ENCODE measurements around the gene POU2AF1. TPM values are rescaled to one million over a fixed set of nuclear protein-coding genes. Genes with fewer than 3 reads are reported as not detected.

Gene POU2AF1
- total RNA-seq, 2 experiments from 2014 or later: 3.0 to 3.5 TPM

DNA sequence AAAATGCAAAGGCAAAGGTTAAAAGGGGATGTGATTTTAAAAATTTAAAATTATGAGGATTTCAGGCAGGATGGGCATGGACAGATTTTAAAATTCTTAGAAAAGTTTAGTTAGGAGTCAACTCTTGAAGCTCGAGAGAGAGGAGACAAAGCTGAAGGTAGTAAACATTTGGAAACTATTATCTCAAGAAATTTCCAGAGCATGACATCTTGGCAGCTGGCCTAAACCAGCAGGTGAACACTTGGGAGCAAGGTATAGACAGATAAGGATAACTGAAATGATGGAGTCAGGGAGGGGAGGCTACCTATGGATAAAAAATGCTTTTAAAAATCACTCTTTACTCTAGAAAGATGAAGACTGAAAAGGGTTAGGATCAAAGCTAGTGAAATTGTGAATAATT, 67.0 kb downstream of the POU2AF1 start:
- Mint-ChIP-seq H3K27me3 (no peaks in the 10 kb centered on the region), H3K27ac (no peak overlapping the region), H3K4me3 (no peak overlapping the region), H3K9me3 (no peaks in the 10 kb centered on the region), H3K36me3 (no peaks in the 10 kb centered on the region), H3K4me1 (no peaks in the 10 kb centered on the region)
- no peak for DNase-seq

DNA sequence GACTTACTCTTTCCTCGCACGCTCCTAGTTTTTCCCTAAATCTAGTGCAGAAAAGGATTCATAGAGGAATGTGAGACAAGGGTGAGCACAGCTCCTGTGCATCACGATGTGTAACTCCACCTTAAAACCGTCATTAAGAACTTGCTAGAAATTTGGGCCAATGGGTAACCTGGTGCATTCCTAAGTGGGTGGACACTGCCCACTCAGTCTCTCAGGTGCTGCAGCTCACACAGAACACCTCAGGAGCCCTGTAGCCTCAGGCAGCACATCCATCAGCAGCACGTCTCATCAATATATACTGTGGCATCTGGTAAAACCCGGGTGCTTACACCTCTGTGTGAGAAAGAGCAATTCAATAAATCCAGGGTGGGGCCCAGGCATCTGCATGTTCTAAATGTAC, 68.4 kb downstream of the POU2AF1 start:
- no peak overlapping the region for H3K4me3 Mint-ChIP-seq
- no peaks in the 10 kb centered on the region for H3K36me3 Mint-ChIP-seq
- no peak overlapping the region for H3K27ac Mint-ChIP-seq
- peaks cover 8% of the 10 kb centered on the region for H3K27me3 Mint-ChIP-seq
- no peaks in the 10 kb centered on the region for H3K4me1 Mint-ChIP-seq
- H3K9me3 Mint-ChIP-seq: no peaks in the 10 kb centered on the region
- DNase-seq: no peak

DNA sequence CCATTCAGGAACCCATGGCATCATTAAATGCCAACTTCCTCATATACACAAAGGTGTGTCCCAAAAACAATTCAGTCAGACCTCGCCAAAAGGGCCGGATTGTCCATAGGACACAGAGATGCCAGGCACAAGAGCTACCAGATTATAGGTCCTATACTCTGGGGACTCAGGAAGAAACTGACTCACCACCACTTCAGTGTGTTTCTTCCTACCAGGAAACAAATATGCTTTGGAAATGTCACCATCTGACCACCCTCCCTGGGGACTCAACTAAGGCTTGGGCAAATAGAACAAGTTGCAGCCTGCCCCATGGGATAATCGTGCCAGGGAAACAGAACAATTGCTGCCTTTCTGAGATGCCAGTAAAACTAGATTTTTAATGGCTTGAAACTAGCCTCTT, 69.0 kb downstream of the POU2AF1 start:
- Mint-ChIP-seq H3K36me3 (no peaks in the 10 kb centered on the region), H3K27me3 (peaks cover 12% of the 10 kb centered on the region), H3K9me3 (no peaks in the 10 kb centered on the region), H3K4me1 (no peaks in the 10 kb centered on the region), H3K4me3 (no peak overlapping the region), H3K27ac (no peak overlapping the region)
- DNase-seq: no peak

DNA sequence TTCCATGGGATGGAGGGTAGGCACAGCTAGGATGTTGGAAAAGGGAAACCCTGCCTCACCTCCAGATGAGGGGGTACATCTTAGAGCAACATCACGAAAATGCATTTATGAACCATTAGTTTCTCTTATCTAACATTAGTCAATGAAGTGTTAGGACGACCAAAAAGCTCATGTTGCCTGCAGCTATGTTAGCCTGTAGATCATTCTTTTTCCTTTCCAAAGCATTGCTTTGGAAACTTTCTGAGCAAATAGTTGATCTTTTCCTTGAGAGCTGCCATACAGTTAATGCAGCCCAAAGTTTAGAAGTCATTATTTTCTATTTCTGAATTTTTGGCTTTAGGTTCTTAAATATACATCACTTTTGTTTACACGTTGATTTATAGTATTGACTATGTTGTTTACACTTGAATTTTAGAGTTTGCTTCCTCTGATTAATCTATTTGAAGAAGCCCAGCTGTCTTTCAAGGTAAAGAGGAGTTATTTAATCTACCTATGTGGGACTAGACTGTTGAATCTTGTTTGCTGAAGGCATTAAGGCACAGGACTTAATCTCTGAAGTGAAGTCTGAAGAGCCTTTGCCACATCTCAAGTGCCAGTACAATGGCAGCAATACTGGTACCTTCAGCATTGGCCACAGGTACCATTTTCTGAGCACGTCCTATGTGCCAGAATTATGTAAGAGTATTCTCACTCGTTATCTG, 69.7 kb downstream of the POU2AF1 start:
- H3K27me3 Mint-ChIP-seq: peaks cover 18% of the 10 kb centered on the region
- no peaks in the 10 kb centered on the region for H3K36me3 Mint-ChIP-seq
- DNase-seq: no peak
- no peaks in the 10 kb centered on the region for H3K4me1 Mint-ChIP-seq
- no peak overlapping the region for H3K4me3 Mint-ChIP-seq
- H3K27ac Mint-ChIP-seq: no peak overlapping the region
- H3K9me3 Mint-ChIP-seq: no peaks in the 10 kb centered on the region

DNA sequence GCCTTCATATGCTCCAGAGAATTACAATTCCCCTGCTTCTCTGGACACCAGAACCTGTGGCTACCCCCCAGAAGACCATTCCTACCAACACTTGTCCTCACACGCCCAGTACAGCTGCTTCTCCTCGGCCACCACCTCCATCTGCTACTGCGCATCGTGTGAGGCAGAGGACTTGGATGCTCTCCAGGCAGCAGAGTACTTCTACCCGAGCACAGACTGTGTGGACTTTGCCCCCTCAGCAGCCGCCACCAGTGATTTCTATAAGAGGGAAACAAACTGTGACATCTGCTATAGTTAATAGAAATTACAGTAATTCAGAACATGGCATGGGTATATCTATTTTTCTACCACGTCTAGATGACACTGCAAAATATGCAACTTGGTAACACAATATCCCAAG, 70.9 kb downstream of the POU2AF1 start:
- H3K4me1 Mint-ChIP-seq: no peaks in the 10 kb centered on the region
- no peaks in the 10 kb centered on the region for H3K9me3 Mint-ChIP-seq
- no peak overlapping the region for H3K27ac Mint-ChIP-seq
- DNase-seq: no peak
- H3K4me3 Mint-ChIP-seq: no peak overlapping the region
- peaks cover 18% of the 10 kb centered on the region for H3K27me3 Mint-ChIP-seq
- H3K36me3 Mint-ChIP-seq: no peaks in the 10 kb centered on the region

DNA sequence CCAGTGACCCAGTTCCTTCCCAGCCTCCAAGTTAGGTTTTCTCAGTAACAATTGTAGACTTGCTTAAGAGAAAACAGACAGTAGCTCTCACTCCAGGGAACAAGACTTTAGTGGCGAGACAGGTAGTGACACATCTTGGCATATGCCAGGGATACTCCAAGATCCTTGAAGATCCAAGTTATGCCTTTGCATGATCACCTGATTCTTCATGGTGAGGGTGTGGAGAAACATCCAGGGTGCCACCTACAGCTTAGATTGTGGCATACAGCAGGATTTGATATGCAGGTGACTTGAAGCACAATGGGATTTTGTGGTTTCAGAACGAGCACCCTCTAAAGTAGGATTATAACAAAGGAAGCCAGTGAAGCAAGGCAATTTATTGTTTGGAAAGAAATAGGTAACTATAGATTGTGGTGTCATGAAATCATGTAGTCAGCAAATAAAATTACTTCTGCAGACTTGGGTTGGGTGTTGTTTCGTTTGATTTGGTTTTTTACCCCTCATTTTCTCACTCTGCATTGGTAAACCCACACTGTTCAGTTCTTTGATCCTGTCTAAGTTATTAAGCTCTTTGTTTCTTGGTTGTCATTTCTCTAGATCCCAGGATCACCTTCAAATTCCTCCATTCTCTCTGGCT, 71.5 kb downstream of the POU2AF1 start:
- no peak overlapping the region for H3K27ac Mint-ChIP-seq
- H3K4me3 Mint-ChIP-seq: no peak overlapping the region
- H3K27me3 Mint-ChIP-seq: peaks cover 22% of the 10 kb centered on the region
- H3K4me1 Mint-ChIP-seq: no peaks in the 10 kb centered on the region
- H3K36me3 Mint-ChIP-seq: no peaks in the 10 kb centered on the region
- DNase-seq: no peak
- no peaks in the 10 kb centered on the region for H3K9me3 Mint-ChIP-seq

DNA sequence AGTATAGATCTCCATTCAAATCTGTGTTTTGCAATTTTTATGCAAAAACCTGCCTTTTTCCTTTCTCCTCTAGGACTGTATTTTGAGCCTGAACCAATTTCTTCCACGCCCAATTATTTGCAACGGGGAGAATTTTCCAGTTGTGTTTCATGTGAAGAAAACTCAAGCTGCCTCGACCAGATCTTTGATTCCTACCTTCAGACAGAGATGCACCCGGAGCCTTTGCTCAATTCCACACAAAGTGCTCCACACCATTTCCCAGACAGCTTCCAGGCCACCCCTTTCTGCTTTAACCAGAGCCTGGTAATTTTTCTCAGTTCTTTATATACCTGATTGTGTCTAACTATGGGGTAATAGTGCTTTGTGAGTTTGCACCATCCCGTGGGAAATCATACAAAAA, 72.8 kb downstream of the POU2AF1 start:
- H3K36me3 Mint-ChIP-seq: no peaks in the 10 kb centered on the region
- H3K9me3 Mint-ChIP-seq: no peaks in the 10 kb centered on the region
- H3K4me1 Mint-ChIP-seq: no peaks in the 10 kb centered on the region
- H3K27me3 Mint-ChIP-seq: peaks cover 32% of the 10 kb centered on the region
- DNase-seq: no peak
- no peak overlapping the region for H3K27ac Mint-ChIP-seq
- H3K4me3 Mint-ChIP-seq: no peak overlapping the region

DNA sequence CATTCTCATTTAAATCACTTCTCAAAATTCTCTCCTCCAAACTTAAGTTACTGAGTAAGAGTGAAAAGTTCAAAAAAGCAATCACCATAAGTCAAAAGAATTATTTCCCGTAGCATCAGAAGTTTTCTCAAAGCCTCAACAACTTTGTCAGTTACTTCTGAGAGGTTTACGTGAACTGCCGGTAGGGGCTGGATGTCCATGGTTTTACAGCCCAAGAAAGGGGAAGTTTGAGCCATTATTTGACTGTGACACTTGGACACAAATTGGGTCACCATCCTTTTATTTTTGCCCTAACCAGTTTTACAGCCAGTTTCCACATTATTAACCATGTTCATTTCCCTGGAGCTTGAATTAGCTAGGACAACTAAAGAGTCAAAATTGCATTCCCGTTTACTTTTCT, 73.2 kb downstream of the POU2AF1 start:
- H3K27me3 Mint-ChIP-seq: peaks cover 36% of the 10 kb centered on the region
- no peaks in the 10 kb centered on the region for H3K36me3 Mint-ChIP-seq
- H3K9me3 Mint-ChIP-seq: no peaks in the 10 kb centered on the region
- DNase-seq: no peak
- no peaks in the 10 kb centered on the region for H3K4me1 Mint-ChIP-seq
- H3K27ac Mint-ChIP-seq: no peak overlapping the region
- H3K4me3 Mint-ChIP-seq: no peak overlapping the region

DNA sequence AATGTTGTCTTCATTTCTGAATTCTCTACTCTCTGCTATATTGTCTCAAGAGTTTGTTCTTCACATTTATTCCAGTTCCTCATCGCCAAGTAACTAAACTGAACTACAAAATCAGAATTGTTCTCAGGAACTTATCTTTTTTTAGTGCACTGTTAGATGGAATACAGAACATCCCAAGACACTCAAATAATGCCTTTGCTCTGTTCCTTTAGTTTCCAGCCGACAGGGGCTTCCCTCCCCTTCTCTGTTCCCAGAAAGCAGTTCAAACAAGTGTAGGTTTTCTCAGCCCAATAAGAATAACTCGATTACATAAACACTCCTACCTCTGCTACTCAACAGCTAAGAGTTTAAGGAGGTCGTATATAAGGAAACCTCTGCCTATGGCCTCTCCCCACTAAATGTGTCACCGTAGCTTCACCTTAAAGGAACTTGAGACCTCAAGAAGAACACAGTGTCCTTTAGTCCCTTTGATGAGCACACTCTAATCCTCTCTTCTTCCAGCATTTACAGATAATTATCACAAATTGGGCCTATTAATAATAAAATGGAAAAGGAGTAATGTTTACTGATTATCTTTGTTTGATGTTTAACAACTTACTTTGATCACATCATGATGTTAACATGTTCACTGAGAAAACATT, 73.8 kb downstream of the POU2AF1 start:
- Mint-ChIP-seq H3K36me3 (no peaks in the 10 kb centered on the region), H3K27me3 (peaks cover 42% of the 10 kb centered on the region), H3K4me3 (no peak overlapping the region)

DNA sequence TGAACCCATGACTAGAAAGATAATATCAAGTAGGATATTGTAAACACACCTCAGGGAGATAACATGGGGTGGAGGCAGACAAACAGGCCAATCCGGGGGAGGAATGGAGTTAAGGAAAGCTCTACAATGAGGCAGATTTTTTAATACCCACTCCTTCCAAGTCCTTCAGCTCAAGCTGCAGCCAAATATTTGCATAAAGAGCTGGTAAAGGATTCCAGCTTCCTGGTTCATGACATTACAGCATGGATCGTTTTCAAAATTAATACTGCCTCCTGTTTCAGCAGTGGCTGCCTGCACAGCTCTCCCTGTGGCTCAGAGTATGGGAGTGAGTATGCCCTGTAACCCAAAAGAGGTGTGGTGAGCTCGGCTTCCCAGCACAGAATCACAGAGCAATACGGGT, 75.6 kb downstream of the POU2AF1 start:
- peaks cover 52% of the 10 kb centered on the region for H3K27me3 Mint-ChIP-seq
- H3K9me3 Mint-ChIP-seq: no peaks in the 10 kb centered on the region
- DNase-seq: no peak
- H3K4me1 Mint-ChIP-seq: no peaks in the 10 kb centered on the region
- H3K27ac Mint-ChIP-seq: no peak overlapping the region
- H3K4me3 Mint-ChIP-seq: no peak overlapping the region
- H3K36me3 Mint-ChIP-seq: no peaks in the 10 kb centered on the region

More for the DNA sequence above, 73.8 kb downstream of the POU2AF1 start:
- no peaks in the 10 kb centered on the region for H3K9me3 Mint-ChIP-seq
- no peak for DNase-seq
- no peaks in the 10 kb centered on the region for H3K4me1 Mint-ChIP-seq
- H3K27ac Mint-ChIP-seq: no peak overlapping the region

DNA sequence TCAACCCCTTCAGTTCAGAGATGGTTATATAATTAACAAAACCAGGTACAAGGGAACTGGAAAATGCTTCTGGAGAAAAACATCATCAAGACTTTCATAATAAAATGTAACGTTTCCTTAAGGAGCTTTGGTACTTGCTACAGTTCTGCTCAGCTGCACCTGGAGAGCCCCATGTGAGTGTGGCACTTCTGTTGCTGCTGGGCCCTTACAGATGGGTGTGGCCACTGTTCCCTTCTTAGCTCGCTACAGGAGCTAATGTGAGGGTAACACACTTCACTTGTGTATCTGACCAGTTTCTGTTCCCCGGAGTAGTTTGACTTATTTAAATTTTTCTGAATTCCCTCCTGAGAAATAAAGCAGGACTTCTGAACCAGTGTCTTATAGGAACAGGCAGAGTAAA, 76.8 kb downstream of the POU2AF1 start:
- no peak for DNase-seq
- Mint-ChIP-seq H3K36me3 (no peaks in the 10 kb centered on the region), H3K27ac (no peak overlapping the region), H3K27me3 (peaks cover 64% of the 10 kb centered on the region), H3K4me1 (no peaks in the 10 kb centered on the region), H3K9me3 (no peaks in the 10 kb centered on the region), H3K4me3 (no peak overlapping the region)

Other genes starting within 250 kb of the POU2AF1 start
- gene POU2AF2, start 133.6 kb downstream of the POU2AF1 start, total RNA-seq: not detected
- not detected for gene POU2AF3, start 80.7 kb downstream of the POU2AF1 start, total RNA-seq
- gene BTG4, start 133.1 kb upstream of the POU2AF1 start, total RNA-seq: under 1 TPM; 0.30 to 0.62 TPM
- not detected for gene HOATZ, start 135.5 kb upstream of the POU2AF1 start, total RNA-seq
- gene LAYN, start 161.4 kb upstream of the POU2AF1 start, total RNA-seq: 10 to 100 TPM; 57.4 to 63.2 TPM
- 1 to 10 TPM; 5.2 to 8.2 TPM for gene SIK2, start 223.2 kb upstream of the POU2AF1 start, total RNA-seq